Raji (cell line): Measurements from ENCODE around the gene LPP.

Experiments
- POLR2A ChIP-seq: IDR thresholded peaks from 2 replicates; pipeline ENCODE4 v1.6.1; 2011; ENCODE audit warnings: low read depth, low read length, control low read depth; ENCODE audit not compliant: insufficient read depth

The LPP gene

GRCh38 chr3:188746291-188746783 lies 592.4 kb downstream of the LPP start:
- no peak for TF ChIP-seq POLR2A

GRCh38 chr3:188747489-188747888 lies 593.5 kb downstream of the LPP start:
- TF ChIP-seq POLR2A, result no peak

GRCh38 chr3:188749010-188749617 lies 595.2 kb downstream of the LPP start:
- no peak for TF ChIP-seq POLR2A

DNA sequence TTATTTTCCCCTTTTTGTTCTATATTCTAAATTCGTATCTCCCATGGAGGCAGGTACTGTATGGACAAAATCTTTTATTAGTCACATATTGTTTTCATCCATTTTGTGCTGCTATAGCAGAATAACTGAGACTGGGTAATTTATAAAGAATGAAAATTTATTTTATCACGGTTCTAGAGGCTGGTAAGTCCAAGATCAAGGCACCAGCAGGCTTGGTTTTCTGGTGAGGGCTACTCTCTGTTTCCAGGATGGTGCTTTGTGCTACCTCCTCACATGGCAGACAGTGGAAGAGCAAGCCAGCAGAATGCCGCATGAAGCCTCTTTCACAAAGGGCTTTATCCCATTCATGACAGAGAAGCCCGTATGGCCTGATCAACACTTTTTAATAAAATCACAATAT lies 595.9 kb downstream of the LPP start:
- TF ChIP-seq POLR2A, result no peak

DNA sequence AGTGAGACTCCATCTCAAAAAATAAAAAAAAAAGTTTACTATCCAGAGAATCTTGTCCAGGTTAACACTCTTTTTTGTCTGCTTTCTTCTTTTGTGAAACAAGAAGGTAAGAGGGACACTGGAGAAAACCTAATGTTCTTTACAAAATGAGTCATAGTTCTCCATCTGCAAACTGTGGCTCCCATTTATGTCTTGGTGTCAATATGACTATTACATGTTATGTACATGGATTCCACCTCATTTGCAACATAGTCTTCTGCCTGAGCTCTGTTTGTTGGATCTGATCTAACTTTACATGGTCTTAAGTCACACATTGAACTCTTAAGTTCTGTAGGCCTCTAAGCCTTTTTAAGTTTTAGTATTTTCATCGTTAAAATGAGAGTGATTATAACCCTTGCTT lies 596.7 kb downstream of the LPP start:
- TF ChIP-seq POLR2A, result no peak

DNA sequence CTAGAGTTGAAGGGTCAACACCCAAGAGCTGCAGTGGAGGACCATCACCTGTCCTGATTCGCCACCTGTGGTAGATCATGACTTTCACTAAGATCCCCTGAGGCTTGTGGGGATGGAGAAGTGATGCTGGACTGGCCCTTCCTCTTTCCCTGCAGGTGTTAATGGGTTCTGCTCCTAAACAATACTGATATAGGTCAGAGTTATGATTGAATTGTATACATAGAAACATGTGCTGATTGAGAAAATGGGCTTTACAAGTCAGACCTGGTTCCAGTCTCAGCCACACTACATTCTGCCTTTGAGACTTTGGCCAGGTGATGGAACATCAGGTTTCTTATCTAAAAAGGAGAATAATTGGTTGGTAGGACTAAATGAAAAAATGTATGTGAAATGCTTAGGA lies 598.9 kb downstream of the LPP start:
- no peak for TF ChIP-seq POLR2A

DNA sequence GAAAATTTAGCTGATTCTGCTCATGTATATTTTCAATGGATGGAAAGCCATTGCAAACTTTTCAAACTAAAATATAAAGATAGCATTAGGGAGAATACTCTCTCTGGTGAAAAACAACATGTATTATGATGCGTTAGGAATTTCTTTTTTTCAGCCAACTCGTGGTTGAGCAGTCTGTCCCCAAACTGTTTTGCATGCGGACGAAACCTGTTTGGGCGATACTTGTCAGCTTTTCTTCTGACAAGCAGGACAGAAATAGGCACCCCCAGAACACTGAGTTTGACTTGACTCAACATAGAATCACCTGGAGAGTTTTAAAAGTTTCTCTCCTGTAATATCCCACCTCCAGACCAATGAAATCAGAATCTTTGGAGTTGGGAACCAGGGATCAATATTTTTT lies 600.3 kb downstream of the LPP start:
- TF ChIP-seq POLR2A, result no peak

DNA sequence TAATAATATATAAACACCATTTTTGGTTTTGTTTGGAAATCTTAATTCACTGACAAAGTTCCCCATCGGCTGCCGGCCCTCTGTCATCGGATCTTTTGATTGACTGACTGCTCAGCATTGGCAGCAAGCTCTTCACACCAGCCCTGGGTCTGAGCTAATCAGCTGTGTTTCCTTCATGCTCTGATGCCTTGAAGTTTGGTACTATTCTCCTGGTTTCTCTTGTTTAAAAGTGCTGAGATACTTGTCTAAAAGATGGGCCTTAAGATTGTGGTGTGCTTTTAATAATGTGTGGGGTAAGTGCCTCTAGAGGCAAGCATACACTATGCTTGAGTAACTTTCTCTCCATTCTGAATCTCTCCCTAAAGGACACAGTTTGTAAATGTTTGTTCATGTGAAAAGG lies 602.3 kb downstream of the LPP start:
- TF ChIP-seq POLR2A, result no peak

- TF ChIP-seq POLR2A, result no peak
Observed at GRCh38 chr3:188759336-188760005, 605.5 kb downstream of the LPP start.

GRCh38 chr3:188760408-188760807 lies 606.5 kb downstream of the LPP start:
- no peak for TF ChIP-seq POLR2A

DNA sequence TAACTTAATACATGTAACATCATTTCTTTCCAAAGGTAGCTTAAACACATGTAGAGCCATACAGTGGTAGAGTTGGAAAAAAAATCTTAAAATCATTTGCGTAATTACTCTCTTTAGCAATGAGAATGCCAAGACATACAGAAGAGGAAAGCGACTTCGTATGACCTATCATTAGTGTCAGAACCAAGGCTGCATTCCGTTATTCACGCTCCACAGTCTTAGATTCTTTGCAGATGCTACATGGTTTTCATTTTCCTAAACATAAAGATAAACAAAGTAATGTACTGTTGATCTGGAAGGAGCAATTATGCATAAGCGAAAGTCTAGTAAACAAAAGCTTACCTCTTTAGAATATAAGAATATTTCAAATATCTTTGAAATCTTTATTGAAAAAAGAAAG lies 607.5 kb downstream of the LPP start:
- no peak for TF ChIP-seq POLR2A

GRCh38 chr3:188761964-188762363 lies 608.0 kb downstream of the LPP start:
- no peak for TF ChIP-seq POLR2A

- TF ChIP-seq POLR2A, result no peak
Observed at GRCh38 chr3:188764609-188765008, 610.7 kb downstream of the LPP start.

GRCh38 chr3:188769831-188770230 lies 615.9 kb downstream of the LPP start:
- no peak for TF ChIP-seq POLR2A

- no peak for TF ChIP-seq POLR2A
Observed at GRCh38 chr3:188772886-188773285, 618.9 kb downstream of the LPP start.

DNA sequence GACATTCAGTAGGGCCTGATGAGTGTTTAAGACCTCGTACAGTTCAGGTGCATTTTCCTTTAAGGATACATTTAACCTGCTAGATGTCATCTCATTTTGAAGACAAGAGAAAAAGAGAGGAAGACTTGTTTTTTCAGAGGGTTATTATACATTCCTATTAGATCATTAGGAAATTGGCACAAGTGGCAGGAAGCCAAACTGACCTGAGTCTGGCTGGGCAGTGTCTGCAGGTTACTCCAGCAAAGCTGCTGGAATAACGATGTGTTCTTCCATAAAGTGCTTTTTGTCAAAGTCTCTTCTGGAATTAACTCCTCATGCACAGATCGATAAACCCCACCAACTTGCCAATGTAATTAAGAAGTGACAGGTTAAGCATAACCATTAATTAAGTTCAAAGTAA lies 621.5 kb downstream of the LPP start:
- no peak for TF ChIP-seq POLR2A

DNA sequence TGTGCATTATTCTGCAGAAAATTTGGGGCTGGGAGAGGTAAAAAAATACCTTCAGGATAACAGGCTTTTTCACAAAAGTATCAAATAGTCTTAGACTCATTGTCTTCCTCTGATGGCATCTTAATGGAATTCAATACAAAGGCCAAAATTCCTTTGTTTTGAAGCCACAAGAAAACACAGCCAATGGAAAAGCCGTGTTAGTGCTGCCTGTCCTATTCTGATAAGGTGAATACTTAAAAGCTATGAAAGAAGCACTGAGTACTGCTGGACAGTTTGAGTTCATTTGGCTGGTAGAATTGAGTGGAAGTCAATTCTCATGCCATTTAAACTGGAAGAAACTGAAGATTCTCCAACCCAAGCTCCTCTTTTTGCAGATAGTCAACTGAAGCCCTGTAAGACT lies 622.5 kb downstream of the LPP start:
- no peak for TF ChIP-seq POLR2A
